Cerebellar cortex (tissue), 1 donor: ENCODE data around the gene NEK4.

Experiments used
- DNase-seq: peaks from one replicate; pipeline ENCODE4 v3.0.0-alpha.2; 2015; ENCODE audit warnings: low spot score

NEK4 gene

DNA sequence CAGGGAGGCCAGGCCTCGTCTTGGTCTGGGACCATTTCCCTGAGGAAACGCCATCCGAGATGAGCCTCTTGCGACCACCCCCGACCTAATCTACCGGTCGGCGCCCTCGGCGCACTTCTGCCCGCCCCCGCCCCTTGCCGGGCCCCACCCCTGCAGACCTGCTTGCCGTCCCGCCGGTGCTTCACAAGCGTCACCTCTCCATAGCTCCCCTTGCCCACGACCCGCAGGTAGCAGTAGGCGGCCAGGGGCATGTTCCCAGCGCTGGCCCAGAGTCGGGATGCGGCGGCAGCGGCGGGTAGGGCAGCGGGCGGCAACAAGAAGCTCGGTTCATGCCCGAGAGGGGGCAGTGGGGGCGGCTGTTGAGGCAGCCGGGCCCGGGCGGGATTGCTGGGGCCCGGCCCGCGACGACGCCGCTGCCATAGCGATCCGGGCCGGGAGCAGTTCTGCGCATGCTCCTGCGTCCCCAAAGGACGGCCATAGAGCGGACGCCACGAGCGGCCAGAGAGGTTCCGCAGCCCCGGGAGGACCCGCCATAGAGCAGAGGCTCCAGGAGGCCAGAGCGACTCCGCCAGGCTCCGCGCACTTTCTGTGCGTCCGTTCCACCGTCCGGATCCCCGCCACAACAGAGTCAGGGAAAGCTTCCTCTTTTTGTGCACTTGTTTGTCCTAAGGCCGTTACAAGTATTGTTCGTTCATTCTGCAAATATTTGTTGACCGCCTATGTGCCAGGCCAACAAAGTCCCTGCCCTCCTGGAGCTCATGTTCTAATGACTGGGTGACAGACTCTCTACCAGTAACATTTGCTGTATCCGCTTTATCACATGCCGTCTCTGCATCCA, at the start of gene NEK4:
Gene NEK4, minus strand, starts transcription at position 445 of the 838 bp plus-strand sequence. Its CDS starts 194 bp downstream, at position 251.
- peak; percentile 92 for DNase-seq

DNA sequence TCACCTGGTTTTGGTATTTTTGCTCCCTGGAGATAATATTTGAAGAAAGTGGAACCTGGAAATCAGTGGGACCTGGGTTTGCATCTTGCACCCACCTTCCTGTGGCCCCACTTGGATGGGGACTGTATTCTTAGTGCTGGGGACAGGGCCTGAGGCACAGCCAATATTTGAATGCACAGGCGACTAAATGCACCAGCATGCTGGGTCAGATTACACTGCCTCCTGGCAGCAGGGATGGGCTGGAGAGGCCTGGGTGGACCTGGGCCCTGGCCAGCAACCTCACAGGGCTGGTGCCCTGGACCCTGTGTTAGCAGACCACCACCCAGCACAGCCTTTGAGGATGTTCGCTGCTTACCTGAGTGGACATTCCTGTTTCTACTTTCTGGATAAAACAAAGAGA, 49.2 kb upstream of the NEK4 start:
- no peak for DNase-seq

DNA sequence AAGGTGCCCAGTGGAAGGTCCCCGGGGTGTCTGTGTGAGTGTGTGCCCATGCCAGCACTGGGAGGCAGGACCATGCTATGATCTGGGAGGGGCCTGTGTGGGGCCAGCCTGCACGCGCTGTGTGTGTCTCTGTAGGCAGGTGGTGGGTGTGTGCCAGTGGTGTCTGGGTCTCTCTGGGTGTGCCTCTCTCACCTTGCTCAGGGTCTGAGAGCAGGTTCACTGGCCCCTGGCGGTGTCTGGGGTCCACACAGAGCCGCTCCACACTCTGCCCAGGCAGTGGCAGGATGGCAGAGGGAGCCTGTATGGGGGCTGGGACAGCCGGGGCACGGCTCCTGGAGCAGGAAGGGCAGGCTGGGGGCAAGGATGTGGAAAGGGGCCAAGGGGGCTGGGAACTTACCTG, 47.1 kb upstream of the NEK4 start:
- DNase-seq, result no peak

DNA sequence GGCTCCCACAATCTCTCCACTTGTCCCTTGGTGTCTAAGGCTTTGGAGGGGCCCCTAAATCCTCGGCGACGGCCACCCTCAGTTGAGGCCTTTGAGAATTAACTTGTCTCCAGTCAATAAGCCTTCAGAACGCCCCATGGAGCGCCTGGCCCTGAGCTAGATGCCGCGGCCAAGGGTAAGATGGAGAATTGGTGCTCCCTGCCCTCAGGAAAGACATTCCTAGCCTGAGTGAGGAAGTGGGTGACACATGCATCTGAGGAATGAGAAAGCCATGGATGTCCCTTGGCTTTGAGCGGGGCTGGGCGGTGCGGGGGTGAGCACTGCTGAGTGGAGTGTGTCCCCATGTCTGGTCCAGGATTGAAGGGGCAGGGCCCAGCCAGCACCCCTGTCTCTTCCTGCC, 46.5 kb upstream of the NEK4 start:
- DNase-seq, result no peak

DNA sequence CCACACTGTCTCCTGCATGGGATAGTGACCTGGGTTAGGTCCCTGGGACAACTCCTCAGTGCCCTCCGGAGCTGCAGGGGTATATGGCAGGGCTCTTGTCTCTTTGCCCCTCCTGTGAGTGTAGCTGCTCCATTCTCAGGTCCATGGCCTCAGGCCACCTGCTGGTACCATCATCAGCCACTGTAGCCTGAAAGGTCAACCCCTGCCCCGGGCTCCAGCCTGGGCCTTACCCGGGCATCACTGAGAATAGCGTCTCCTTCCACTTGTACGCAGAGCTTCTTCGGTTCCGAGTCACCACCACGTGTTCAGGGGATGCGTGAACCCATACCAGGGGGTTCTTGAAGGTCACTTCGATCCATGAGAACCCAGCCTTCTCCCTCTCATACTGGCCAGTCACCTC, 45.9 kb upstream of the NEK4 start:
- no peak for DNase-seq

DNA sequence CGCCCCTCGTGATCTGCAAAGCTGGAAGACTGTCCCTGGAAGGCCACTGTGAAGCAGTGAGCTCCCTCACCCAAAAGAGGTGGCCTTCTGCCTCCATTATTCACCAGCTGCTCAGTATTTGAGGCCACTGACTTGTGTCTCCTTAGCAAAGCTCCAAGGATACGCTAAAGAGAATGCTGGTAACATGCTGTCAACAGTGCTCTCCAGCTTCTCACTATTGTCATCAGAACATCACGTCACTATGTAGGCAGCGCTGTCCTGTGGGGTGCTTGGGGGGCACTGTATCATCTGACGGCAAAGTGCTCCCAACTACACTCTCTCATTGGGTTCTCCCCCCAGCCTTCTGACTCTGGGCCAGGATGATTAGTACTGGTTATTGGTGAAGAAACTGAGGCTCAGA, 45.5 kb upstream of the NEK4 start:
- DNase-seq, result no peak

DNA sequence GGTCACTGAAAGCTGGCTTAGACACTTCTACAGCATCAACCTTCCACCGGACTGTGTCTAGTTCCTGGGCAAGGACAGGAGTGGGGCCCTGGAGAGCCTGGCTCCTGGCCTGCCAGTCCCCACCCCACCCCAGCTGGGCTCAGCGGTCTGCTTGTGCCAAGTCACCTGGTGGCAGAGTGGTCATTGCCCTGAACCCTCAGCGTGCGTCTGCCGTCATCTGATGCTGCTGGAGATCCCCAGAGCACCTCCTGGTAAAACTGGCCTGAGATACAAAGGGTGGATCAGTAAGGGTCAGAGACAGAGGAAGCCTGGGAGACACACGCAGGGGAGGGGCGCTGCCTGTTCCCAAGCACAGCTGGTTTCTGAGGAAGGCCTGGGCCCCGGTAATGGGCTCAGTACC, 43.1 kb upstream of the NEK4 start:
- DNase-seq, result no peak

DNA sequence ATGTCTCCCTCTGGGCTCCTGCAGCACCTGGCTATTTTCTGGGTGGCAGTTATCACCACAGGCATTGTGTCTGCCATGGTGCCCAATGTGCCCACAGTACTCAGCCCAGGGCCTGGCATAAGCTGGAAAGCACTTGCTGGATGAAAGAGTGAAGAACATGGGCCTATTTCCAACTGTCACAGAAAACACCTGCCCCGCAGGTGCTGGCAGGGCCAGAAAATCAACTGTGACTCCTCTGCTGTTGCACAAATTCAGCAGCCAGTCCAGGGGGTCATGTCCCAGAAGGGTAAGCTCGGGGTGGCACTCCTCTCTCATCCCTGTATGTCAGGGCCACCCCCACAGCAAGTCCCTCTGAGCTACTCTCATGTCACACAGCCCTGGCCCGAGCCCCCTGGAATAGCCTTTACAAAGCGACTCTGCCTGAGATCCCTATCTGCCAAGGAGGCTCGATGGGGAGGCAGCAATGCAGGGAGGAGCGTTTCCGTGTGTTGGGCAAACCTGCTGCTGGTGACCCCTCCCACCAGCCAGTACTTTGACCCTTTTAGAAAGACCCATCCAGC, 40.8 kb upstream of the NEK4 start:
- DNase-seq, result peak; percentile 57

DNA sequence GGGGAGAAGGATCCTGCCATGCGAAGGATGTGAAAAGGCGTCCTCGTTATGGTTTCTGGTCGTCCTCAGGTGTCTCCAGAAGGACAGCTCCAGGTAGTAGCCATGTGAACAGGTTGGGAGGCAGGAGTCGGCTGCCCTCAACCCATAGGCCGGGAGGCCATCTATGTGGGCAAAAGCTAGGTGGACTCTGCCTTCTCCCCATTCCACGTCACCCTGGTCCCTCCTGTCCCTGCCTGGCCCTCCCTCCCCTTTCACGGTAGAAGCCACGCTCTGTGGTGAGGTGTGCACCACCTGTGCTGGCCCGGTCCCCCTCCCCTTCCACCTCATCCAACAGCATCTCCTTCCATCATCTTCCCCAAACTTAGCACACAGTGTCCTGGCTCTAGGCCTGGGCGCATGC, 40.2 kb upstream of the NEK4 start:
- peak; percentile 37 for DNase-seq

DNA sequence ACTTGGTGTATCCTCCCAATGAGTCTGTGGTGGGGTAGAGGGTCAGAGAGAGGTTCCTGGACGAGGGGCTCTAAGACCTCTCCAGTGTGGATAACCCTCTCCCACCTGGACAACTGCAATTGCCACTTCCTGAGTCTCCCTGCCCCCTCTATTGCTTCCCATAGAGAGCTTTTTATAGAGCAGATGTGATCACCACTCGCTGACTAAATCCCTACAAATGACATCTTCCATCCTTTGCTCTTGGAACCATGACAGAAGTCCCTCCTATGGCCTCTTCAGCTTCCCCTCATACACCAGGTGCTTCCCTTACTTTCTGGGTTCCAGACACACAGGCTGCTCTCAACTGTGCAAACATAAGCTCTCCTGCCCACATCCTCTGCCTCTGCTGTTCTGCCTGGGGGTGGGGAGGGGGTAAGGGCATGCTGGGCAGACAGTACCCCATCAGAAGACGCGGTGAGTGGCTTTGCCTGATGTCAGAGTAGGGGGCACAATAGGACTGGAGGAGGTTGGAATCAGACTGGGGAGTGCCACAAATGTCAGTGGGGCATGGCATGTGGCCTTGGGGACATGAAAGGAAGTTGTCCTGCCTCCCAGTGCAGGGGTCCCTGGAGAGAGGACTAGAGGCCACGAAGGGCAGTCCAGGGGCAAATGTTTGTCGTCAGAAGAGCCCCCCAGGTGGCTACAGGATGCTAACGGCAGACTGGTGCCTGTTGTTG, 39.1 kb upstream of the NEK4 start:
- no peak for DNase-seq

DNA sequence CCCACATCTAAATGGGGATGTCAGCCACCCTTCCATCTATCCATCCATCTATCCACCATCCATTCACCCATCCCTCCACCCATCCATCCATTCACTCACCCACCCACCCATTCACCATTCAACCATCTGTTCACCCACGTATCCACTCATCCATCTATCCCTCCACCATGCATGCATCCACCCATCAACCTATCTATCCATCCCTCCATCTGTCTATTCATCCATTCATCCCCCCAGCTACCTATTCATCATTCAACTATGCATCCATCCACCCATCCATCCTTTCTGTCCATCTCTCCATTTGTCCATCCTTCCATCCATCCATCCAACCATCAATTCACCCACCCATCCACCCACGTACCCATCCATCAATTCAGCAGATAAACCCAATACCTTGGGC, 38.4 kb upstream of the NEK4 start:
- no peak for DNase-seq

DNA sequence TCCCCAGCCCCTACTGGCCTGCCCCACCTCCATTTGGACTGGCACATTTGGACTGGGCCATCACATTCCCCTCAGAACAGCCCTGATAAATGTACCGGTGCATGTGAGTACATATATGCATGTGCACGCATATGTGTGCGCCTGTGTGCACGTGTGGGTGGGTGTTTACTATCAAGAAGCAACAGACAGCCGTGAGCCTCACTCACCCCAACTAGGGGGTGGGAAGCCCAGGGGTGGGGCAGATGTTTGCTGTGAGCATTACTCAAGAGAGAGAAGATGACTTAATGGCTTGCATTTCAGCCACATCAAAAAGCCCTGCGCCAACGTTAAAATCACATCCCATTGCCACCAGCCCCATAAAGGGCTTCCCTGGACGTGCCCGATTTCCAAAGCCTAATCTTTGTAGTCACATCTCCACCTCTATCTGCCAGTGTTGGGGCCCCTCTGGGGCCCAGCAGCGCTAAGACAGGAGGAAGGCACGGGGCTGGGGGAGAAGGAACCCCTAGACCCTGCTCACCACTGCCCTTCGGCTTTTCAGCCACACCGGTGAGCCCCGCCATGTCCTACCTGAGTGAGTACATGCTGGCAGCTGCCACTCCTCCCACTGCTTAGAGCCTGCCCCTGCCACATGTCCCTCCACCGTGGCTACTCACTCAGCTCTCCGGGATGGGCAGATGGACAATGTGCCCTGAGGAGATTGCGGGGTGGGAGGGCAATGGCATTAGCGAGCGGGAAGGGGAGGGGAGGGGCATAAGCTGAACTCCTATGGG, 34.7 kb upstream of the NEK4 start:
- DNase-seq, result no peak

DNA sequence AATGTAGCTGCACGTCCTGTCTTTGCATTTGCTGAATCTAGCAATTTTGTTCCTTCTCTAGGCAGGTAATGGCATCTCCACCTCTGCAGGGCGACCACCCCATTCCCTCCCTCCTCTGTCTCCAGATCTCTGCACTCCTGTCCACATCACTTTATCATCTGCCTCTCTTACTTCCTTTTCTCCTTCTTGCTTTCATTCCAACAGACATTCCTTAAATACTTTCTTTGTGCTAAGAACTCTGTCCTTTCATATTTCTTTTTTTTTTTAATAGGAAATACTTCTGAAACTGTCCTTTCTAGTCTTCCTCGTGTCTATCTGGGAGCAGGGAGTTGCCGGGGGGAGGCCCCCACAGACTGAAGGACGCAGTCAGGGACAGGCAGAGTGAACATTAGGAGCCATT, 31.1 kb upstream of the NEK4 start:
- no peak for DNase-seq

DNA sequence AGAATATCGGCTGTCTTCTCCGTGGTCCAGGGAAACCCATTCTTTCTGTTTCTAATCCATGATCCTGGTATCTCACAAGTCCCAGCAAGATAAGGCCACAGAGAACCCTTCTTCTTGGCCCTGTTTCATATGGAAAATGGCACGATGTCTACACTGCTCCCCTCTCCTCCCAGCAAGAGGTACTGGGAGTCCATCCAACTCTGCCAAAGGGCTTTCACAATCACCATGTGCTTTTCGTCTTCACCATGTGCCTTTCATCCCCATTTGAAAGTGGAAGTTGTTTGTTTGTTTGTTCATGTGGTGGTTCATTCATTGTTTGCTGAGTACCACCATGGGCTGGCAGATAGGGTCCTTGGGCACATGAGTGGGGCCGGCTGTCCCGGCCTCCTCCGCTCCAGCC, 29.3 kb upstream of the NEK4 start:
- DNase-seq, result no peak

DNA sequence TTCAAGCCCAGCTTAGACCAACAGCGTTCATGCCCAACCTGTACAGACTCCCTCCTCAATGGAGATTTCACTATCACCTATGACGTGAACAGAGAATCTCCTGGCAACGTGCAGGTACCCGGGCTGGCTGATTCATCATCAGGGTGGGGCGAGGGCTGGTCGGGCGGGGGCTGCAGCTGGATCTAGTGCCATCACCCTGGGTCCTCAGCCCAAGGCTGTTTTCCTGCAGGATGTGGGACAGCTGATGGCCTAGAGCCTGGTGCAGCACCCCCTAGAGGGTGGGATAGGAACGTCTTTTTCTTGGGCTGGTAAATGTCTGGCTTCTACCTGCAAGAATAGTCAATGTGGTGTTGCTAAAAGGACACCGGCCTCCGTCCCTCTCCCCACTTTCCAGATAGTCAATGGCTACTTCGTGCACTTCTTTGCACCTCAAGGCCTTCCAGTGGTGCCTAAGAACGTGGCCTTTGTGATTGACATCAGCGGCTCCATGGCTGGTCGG, 28.3 kb upstream of the NEK4 start:
- DNase-seq, result peak; percentile 25

DNA sequence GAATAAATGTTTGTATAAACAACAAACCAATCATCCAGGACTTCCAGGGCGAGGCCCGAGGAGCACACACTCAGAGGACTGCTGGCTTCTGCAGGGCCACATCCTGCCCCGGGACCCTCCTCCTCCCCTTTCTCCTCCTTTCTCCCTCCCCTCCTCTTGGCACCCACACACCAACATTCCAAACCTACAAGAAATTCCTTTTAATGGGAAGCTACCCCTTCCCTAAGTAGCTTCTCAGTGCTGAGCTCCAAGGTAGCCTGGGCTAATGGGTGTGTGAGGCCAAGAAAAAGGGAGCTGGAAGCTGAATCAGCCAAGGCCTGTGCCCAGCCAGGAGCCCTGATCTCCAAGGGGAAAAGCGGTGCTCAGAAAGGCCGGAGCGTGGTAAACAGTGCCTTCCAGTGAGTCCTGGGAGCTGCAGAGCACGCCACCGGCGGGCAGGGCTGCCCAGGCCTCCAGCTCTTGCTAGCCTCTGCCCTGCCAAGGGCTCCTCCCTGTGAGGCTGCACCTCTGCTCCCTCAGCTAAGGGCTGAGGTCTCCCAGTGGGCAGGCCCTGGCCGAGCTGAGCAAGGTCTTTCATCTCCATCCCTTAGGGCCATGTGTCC, 27.7 kb upstream of the NEK4 start:
- no peak for DNase-seq

DNA sequence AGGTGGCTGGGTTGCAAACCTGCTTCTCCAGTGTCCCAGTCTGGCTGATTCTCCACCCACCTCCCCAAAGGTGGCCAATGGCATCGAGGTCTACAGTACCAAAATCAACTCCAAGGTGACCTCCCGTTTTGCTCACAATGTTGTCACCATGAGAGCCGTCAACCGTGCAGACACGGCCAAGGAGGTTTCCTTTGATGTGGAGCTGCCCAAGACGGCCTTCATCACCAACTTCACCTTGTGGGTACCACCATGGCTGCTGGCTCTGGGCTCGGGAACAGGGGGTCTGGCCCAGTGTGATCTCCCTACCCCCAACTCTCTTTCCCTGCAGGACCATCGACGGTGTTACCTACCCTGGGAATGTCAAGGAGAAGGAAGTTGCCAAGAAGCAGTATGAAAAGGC, 25.7 kb upstream of the NEK4 start:
- DNase-seq, result no peak

DNA sequence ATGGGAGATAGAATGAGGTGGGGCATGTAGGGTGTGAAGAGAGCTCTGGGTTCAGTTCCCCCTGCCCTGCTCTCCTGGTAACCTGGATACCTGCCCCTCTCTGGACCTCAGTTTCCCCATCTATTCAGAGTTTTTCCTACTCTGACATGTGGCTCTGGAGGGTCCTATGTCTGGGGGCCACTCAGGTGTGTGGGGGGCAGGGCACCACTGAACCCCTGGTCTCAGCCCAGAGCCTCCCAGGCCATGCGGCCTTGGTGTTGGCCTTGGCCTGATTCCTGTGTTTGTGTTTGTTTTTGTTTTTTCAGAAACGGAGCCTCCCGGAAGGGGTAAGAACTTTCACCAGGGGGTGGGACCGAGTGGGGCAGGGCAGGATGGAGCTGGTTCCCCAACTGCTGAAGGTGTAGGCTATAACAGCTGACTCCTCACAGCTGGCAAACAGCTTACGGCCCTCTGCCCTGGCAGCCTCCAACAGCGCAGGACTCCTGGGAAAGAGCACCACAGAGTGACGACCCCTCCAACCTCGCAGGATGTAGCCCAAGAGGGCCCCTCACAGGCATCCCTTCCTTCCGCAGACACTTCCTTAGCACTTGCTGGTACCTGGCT, 24.7 kb upstream of the NEK4 start:
- DNase-seq, result no peak

DNA sequence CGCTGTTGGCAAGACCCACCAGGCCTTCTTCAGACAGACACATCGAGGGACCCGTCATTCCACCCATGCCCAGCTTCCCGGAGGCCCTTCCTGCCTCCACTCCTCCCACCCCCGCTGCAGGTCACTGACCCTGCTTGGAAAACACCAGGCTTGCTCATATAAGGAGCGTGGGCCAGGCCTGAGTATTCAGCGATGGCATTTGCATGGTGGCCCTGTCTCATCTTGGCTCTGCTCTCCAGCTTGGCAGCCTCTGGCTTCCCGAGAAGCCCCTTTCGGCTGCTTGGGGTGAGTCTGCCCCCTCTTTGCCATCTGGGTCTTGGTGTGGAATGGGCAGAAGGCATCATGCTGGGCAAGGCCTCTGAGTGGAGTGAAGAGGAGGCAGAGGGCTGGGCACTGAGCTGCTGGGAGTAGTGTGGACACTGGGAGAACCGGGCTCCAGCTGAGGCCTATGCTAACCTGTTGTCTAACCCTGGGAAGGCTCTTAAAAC, 23.9 kb upstream of the NEK4 start, which contains the start of gene ITIH3:
Gene ITIH3, plus strand, starts transcription at position 185 of the 488 bp plus-strand sequence. Its CDS starts 8 bp downstream, at position 193.
- DNase-seq, result no peak

DNA sequence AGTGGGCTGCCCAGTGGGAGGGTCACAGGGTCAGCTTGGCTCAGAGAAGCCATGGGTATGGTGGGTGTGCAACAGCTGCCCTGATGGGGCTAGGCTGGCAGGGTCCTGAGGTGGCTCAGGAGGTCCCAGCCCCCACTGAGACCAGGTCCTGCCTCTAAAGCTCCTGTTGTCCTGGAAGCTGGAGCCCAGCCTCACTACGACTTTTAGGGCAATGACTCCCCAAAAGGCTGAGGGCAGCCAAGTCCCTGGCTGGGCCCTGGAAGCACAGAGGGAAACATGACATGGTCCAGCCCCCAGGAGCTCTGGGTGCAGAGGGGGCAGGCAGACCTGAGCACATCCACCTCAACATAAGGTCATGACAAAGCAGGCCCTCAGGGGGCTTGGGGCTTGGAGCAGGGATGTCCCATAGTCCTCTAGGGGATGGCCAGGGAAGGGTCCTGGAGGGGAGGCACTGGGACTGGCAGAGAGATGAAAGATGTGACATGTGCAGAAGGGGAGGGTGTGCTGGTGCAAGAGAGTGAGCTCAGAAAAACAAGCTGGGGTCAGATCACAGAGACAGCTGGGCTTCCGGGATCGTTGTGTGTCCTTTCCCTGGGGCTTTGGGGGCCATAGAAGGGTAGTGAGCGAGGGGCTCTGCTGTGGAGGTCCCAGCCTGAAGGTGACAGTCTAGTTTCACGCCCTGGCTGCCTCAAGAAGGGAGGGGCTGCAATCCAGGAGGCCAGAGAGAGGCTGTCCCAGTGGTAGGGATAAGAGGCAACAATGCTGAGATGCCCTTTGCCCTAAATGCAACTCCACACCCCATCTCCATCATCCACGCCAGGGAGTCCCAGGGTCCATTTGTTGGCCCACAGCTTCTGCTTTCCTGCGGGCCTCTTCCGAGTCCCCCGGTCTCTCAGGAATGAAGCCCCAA, 23.2 kb upstream of the NEK4 start:
- no peak for DNase-seq
